DMS 273 treated with DMSO at 0.1 percent for 48 hours (cell line): ENCODE data around the gene SEBOX.

Experiments
- DNase-seq: peaks from one replicate; lab custom pipeline; 2025; lab: John Stamatoyannopoulos, UW

The SEBOX gene

DNA sequence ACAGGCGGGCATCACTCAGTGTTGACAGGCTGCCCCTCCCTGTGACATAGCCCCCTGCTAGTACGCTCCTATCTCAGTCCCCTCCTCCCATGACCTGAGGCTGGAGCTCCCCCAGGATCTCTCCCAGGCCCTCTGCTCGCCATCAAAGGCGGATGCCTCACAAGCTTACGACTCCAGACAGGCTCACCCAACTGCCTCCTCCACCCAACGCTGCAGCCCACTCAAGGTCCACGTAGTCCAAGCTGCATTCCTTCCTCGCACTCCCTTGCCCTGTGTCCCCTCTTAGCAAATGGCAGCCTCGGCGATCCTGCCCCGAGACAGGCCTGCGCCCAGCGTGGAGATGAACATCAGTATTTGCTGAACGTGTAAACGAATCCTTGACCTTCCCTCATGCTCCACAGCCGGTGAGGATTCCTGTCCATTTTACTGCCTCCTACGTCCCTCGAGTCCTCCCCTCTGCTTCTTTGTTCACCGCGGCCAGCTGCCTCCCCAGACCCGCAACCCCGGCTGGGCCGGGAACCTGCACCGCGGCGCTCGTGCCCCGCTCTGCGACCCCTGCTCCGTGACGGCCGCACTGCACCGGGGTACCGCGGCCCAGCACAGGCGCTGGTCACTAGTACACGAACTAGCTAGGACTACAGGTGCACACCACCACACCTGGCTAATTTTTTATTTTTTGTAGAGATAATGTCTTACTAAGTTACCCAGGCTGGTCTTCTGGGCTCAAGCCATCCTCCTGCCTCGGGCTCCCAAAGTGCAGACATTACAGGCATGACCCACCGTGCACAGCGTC lies 46.8 kb downstream of the SEBOX start:
- DNase-seq: no peak

DNA sequence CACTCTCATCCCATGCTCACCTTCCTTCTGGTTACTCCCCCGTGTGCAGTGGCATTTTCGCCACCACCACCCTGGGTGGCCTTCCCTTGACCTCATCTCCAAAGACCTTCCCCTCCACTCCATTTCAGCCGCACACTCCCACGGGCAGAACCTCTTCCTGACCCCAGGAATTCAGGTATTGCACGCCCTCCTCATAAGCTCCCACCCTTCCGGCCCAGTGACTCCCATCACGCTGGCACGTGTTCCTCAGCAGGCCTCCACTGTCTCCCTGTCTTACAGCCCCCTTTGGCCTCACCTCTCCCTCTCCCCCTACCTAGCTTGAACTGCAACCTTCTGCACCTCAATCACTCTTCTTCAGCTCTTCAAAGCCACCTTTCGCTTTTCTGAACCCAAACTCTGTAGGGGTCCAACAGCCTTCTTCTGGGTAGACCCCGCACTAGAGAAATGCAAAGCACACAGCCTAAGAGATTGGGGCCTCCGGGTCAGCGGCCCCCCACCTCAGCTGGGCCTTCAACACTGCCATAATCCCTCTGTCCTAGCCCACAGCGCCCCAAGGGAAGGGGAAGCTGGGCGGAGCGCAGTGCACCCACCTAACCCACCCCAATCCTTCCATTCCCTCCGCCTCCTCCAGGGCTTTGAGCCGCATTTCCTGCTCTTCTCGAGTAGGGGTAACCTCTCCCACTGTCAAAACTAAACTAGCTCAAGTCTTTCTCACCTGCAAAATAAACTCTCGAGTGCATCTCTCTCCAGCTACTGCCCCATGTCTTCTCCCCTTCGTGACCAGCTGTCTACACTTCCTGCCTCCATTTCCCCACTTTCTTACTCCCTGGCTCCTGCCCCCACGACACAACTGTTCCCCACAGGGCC lies 47.7 kb downstream of the SEBOX start:
- DNase-seq: no peak

DNA sequence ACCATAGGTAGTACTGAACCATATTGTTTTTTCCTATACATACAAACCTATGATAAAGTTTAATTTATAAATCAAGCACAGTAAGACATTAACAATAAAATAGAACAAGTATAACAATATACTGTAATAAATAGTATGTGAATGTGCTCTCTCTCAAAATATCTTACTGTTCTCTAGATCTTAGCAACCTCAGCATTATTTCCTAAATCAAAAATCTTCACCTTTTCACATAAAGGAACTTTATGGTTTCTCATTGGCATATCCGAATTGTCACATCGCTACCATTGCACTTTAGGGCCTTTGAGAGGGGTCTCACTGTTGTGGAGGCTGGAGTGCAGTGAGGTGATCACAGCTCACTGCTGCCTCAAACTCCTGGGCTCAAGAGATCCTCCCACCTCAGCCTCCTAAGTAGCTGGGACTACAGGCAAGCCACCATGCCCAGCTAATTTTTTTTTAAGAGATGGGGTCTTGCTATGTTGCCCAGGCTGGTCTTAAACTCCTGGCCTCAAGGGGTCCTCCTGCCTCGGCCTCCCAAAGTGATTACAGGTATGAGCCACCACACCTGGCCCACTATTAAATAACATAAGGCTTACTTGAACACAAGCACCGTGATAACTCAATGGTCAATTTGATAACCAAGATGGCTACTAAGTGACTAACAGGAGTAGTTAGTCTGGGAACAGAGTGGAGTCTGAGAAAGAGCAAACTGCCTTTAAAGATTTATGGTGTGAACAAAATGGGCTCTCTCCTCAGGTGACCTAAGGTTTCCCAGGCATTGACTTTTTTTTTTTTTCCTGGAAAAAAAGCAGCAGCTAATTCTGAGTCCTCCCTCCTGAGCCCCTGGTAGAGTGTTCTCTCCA lies 48.9 kb downstream of the SEBOX start:
- no peak for DNase-seq

DNA sequence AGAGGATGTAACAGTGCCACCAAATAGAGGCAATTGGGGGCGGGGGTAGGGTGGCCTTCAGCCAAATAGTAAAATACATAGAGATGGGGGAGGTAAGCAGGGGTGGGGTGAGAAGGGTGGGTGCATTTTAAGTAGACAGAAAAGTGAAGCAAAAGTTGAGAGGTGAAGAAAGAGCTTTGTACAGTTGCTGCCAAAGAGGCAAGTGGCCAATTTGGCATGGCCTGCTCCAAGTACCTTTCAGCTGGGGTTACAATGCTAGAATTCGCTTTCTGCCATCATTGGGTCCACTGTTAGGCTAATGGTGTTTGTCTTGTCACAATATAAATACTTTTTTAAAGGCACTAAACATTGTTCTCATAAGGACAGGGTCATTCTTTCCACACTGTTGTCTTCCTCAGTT lies 51.2 kb downstream of the SEBOX start:
- DNase-seq: no peak
